ENCODE data around the gene GNB1L.

GNB1L gene

DNA sequence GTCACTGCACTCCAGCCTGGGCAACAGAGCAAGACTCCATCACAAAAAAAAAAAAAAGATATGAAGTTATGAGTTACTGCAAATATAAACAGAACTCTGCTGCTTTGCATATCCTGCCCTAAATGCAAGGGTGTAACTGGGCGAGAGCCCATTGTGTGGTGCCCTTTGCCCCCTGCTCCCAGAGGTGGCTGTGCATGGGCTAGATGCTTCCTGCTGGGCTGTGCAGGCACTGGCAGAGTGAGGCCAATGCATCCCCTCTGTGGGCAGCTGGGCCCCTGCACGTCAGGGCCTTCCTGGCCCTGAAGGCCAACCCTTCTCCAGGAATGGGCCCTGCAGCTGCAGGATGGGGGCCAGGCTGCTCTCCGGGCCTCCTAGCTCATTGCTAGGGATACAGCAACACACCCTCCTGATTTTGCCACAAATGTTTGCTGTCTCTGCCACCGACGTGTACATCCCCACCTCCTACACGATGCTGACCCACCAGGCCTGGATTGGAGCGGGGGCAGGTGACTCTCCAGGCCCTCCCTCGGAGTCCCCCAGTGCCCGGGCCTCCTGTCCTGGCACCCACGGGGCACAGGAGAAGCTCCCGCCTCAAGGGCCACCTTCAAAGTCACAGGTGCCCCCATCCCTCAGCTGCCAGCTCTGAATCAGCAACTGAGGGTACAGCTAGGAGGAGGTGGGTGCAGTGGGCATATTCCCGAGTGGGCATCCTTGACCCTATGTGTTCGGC, 46.2 kb upstream of the GNB1L start:
- in situ Hi-C loops (cut with MboI; ENCODE audit: low sequenced_read_pairs, unreplicated experiment): no loop called here
- TF ChIP-seq, protein P1, sequence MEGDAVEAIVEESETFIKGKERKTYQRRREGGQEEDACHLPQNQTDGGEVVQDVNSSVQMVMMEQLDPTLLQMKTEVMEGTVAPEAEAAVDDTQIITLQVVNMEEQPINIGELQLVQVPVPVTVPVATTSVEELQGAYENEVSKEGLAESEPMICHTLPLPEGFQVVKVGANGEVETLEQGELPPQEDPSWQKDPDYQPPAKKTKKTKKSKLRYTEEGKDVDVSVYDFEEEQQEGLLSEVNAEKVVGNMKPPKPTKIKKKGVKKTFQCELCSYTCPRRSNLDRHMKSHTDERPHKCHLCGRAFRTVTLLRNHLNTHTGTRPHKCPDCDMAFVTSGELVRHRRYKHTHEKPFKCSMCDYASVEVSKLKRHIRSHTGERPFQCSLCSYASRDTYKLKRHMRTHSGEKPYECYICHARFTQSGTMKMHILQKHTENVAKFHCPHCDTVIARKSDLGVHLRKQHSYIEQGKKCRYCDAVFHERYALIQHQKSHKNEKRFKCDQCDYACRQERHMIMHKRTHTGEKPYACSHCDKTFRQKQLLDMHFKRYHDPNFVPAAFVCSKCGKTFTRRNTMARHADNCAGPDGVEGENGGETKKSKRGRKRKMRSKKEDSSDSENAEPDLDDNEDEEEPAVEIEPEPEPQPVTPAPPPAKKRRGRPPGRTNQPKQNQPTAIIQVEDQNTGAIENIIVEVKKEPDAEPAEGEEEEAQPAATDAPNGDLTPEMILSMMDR (IDR thresholded peaks at IDR 0.05; ENCODE audit: borderline replicate concordance, control extremely low read depth, extremely low read depth, insufficient read depth, missing control alignments): no peak
- no peak for DNase-seq (ENCODE audit: low spot score)

DNA sequence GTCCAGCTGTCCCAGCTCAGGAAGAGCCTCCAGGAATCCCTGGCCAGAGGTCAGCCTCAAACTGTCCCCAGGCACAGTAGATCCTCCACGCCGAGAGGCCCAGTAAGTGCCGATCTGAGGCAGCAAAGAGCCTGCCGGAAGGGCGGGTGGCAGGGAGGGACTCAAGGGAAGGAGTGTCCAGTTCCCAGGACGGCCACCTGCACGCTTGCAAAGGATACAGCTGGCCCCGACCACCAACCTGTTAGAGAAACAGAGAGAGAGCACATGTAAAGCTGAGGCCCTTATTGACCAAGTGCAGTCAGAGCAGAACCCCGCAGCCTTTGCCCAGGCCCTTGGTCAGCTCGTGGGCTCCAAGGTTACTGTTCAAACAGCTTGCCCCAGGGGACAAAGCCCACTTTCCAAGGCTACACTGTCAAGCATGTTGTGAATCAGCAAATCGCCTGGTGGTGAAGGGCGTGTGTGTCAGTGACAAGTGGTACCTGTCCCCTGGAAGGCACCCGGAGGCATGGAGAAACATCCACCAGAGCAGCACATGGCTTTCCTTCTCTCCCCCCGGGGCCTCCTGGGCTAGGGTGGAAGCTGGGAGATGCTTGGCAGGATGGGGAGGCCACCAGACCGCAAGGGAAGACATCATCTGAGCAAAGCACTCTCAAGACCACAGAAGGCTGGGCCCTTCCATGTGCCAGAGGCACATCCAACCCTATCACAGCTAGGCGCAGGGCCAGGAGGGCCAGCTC, 44.3 kb upstream of the GNB1L start:
- DNase-seq (ENCODE audit: low spot score): no peak
- in situ Hi-C loops (cut with MboI; ENCODE audit: low sequenced_read_pairs, unreplicated experiment): no loop called here
- TF ChIP-seq, protein P1 (IDR thresholded peaks at IDR 0.05; ENCODE audit: borderline replicate concordance, control extremely low read depth, extremely low read depth, insufficient read depth, missing control alignments): no peak

DNA sequence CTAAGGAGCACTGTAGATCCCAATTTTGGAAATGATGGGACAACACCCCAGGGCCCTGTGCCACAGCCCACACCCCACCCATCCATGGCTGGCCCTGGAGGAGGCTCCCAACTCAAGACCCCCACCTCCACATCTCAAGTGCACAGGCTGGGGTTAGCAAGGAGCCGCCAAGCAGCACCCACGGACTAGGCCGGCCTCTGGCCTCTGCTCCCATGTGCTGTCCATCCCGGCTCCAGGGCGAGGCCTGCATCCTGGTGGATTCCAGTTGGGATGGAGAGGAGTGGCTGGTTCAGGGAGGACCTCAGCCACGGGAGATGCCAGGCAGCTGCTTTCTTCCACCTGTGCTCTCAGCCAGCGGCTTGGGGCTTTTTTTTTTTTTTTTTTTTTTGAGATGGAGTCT, 43.5 kb upstream of the GNB1L start:
- in situ Hi-C loops (cut with MboI; ENCODE audit: low sequenced_read_pairs, unreplicated experiment): no loop called here
- DNase-seq (ENCODE audit: low spot score): no peak
- TF ChIP-seq, protein P1 (IDR thresholded peaks at IDR 0.05; ENCODE audit: borderline replicate concordance, control extremely low read depth, extremely low read depth, insufficient read depth, missing control alignments): no peak

DNA sequence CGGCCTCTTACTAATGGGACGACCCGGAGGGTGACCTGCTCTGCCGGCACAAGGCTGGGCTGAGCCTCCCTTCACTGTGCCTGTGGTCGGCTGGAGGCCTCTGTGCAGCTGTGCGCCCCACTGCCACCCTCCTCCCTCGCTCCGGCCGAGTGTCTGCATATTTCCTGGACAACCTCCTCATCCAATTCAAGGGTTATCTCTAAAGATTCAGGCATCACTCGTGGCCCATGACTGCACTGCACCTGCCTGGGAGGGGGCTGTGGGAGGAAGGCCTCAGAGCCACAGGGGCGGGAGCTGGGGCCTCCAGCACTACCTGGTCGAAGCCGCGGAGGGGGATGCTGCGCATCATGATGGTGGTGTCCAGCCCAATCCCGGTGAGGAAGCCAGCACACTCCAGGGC, 43.1 kb upstream of the GNB1L start:
- TF ChIP-seq, protein P1 (IDR thresholded peaks at IDR 0.05; ENCODE audit: borderline replicate concordance, control extremely low read depth, extremely low read depth, insufficient read depth, missing control alignments): no peak
- in situ Hi-C loops (cut with MboI; ENCODE audit: low sequenced_read_pairs, unreplicated experiment): no loop called here

DNA sequence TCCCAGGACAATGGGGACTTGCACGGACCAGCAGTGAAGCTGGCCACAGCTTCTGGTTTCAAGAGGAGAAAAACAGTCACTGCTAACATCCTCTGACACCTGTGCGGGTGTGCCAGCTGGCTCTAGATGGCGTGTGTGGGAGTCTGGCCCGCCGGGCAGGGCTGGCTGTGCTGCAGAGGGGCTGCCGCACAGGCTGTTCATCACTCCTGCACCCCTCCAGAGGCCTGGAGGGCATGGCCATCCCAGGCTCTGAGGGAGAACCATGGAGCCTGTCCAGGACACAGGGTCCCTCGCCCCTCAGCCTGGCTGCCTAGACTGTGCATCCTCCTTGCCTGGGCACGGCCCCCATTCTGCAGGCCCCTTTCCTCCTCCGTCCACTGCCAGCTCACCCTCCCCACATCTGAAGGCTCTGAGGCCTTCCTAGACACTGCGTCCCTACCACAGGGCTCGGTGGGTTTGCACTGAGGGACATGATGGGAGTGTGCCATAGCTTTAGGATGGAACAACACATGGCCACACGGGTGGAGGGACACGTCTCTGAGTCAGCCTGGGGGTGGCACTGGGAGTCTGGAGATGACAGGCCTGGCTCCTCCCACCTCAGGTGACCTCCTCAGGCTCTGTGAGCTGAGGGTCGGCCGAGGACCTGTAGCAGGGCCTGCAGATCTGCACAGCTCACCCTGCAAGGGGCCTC, 42.1 kb upstream of the GNB1L start:
- TF ChIP-seq, protein P1 (IDR thresholded peaks at IDR 0.05; ENCODE audit: borderline replicate concordance, control extremely low read depth, extremely low read depth, insufficient read depth, missing control alignments): no peak
- in situ Hi-C loops (cut with MboI; ENCODE audit: low sequenced_read_pairs, unreplicated experiment): no loop called here
- DNase-seq (ENCODE audit: low spot score): no peak

More for the DNA sequence above, 43.1 kb upstream of the GNB1L start:
- DNase-seq (ENCODE audit: low spot score): no peak

DNA sequence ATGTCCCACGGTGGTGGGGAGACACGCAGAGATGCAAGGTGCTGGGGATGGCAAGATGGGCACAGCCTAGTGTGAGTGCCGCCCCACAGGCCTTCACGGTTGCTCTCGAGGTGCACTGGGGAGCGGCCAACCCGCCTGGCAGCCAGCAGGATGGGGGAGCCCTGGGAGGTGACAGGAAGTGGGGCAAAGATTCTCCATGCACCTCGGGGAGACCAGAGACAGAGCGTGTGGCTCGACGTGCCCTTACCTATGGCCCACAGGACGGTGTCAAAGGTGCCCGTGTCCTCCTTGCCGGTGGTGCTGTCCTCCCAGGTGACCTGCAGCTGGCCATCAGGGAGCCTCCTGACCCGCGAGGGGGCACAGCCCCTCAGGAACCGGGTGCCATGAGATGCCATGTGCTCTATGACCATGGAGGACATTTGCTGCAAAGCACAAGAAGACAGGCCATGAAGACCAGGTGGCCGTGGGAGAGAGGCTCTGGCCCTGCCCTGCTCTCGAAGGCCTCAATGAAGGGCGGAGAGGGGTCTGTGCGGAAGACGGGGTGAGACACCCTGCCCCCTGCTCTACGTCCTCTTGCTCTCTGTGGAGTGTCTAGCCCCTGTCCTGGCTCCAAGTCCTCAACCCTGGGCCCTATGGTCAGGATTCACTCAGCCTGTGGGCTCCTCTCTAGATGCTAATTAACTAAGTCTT, 40.6 kb upstream of the GNB1L start:
- in situ Hi-C loops (cut with MboI; ENCODE audit: low sequenced_read_pairs, unreplicated experiment): no loop called here
- DNase-seq (ENCODE audit: low spot score): no peak
- TF ChIP-seq, protein P1 (IDR thresholded peaks at IDR 0.05; ENCODE audit: borderline replicate concordance, control extremely low read depth, extremely low read depth, insufficient read depth, missing control alignments): no peak
